Measurements from ENCODE around the gene SMIM43.
A peak's percentile ranks its signal among the peaks of the same experiment; 100 is the strongest.
"Not testable (repeated sequence)": the region's sequence is repeated elsewhere in the genome, so short reads cannot be mapped to it uniquely, and the experiment has no call there.

Gene SMIM43

GRCh38 chr4:121734571-121734970, 30.4 kb downstream of the SMIM43 start:
- DNase-seq (ENCODE audit: low spot score) = no peak
- POLR2A ChIA-PET (ENCODE audit: low non-redundant PET) = no interaction called here
- TF ChIP-seq CTCF (conservative IDR thresholded peaks at IDR 0.05; ENCODE audit: low read depth) = no peak
- CTCF ChIA-PET = interaction anchor here (1.1 kb wide), 1 partner anchor 38 kb away, joined by 5 read pairs; the partner anchor contains the start of gene ANXA5
- H3K27ac ChIP-seq = no peak overlapping the region

GRCh38 chr4:121733942-121734341, 31.0 kb downstream of the SMIM43 start:
- no peak overlapping the region for H3K27ac ChIP-seq
- DNase-seq (ENCODE audit: low spot score) = no peak
- ChIA-PET CTCF (no interaction called here), POLR2A (ENCODE audit: low non-redundant PET) (no interaction called here)
- no peak for TF ChIP-seq CTCF (conservative IDR thresholded peaks at IDR 0.05; ENCODE audit: low read depth)

GRCh38 chr4:121729753-121730152, 35.2 kb downstream of the SMIM43 start:
- H3K27ac ChIP-seq; POLR2A ChIA-PET (ENCODE audit: low non-redundant PET); DNase-seq (ENCODE audit: low spot score): not testable (repeated sequence)
- CTCF ChIA-PET = interaction anchor here (0.6 kb wide), 1 partner anchor 37 kb away, joined by 3 read pairs; no protein-coding TSS in a partner anchor

- TF ChIP-seq CTCF (conservative IDR thresholded peaks at IDR 0.05; ENCODE audit: low read depth) = no peak
- DNase-seq (ENCODE audit: low spot score) = peak; percentile 38
- CTCF ChIA-PET = interaction anchor here (0.7 kb wide), 1 partner anchor 8 kb away, joined by 3 read pairs; no protein-coding TSS in a partner anchor
- POLR2A ChIA-PET (ENCODE audit: low non-redundant PET) = no interaction called here
- H3K27ac ChIP-seq = no peak overlapping the region
Measured at GRCh38 chr4:121728798-121729226, 36.2 kb downstream of the SMIM43 start.

GRCh38 chr4:121728066-121728465, 36.9 kb downstream of the SMIM43 start:
- peak; percentile 58 for DNase-seq (ENCODE audit: low spot score)
- POLR2A ChIA-PET (ENCODE audit: low non-redundant PET) = no interaction called here

GRCh38 chr4:121726642-121727268, 38.2 kb downstream of the SMIM43 start:
- peak; percentile 54 for DNase-seq (ENCODE audit: low spot score)
- ChIA-PET POLR2A (ENCODE audit: low non-redundant PET) (no interaction called here), CTCF (interaction anchor here (0.7 kb wide), 1 partner anchor 59 kb away, joined by 3 read pairs; no protein-coding TSS in a partner anchor)
- TF ChIP-seq CTCF (conservative IDR thresholded peaks at IDR 0.05; ENCODE audit: low read depth) = peak; percentile 66
- no peak overlapping the region for H3K27ac ChIP-seq

More at GRCh38 chr4:121728066-121728465, 36.9 kb downstream of the SMIM43 start:
- CTCF ChIA-PET = interaction anchor here (0.5 to 0.7 kb wide), 2 partner anchors 9 to 223 kb away, joined by 3 to 4 read pairs; no protein-coding TSS in a partner anchor
- TF ChIP-seq CTCF (conservative IDR thresholded peaks at IDR 0.05; ENCODE audit: low read depth) = no peak
- peak overlapping the region; percentile 61; the same call in 1 of the 2 replicates for H3K27ac ChIP-seq

DNA sequence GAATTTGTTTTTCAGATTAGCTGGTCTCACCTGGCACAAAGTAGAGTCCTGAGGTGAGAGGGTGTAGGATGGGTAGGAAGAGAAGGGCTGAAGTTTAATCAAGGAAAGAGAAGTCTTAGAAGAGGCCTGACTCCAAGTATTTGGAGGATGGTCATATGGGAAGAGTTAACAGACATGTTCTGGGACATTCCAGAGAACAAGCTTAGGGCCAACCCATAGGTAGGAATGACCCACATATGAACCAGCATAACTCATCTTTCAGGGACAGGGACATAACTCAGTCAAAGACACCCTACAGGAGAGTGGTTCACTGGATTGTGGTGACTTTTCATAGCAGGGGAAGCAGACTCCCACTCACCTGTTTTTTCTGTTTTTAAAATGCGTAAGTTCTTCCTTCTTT, 40.3 kb downstream of the SMIM43 start:
- ChIA-PET POLR2A (ENCODE audit: low non-redundant PET) (no interaction called here), CTCF (interaction anchor here (0.8 to 1.2 kb wide), 2 partner anchors 25 to 28 kb away, joined by 5 to 6 read pairs; partner anchors contain the start of gene ANXA5)
- DNase-seq (ENCODE audit: low spot score) = no peak
- H3K27ac ChIP-seq = no peak overlapping the region
- TF ChIP-seq CTCF (conservative IDR thresholded peaks at IDR 0.05; ENCODE audit: low read depth) = no peak
